Measurements from ENCODE around the gene ZMYND15.

- TF ChIP-seq, protein P1, sequence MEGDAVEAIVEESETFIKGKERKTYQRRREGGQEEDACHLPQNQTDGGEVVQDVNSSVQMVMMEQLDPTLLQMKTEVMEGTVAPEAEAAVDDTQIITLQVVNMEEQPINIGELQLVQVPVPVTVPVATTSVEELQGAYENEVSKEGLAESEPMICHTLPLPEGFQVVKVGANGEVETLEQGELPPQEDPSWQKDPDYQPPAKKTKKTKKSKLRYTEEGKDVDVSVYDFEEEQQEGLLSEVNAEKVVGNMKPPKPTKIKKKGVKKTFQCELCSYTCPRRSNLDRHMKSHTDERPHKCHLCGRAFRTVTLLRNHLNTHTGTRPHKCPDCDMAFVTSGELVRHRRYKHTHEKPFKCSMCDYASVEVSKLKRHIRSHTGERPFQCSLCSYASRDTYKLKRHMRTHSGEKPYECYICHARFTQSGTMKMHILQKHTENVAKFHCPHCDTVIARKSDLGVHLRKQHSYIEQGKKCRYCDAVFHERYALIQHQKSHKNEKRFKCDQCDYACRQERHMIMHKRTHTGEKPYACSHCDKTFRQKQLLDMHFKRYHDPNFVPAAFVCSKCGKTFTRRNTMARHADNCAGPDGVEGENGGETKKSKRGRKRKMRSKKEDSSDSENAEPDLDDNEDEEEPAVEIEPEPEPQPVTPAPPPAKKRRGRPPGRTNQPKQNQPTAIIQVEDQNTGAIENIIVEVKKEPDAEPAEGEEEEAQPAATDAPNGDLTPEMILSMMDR (IDR thresholded peaks at IDR 0.05; ENCODE audit: extremely low read depth in 1 of 2, insufficient read depth in 1 of 2, low read depth in 1 of 2, low read length in 2 of 2) = no peak
- TF ChIP-seq POLR2AphosphoS5 (IDR thresholded peaks at IDR 0.05; ENCODE audit: insufficient read depth, low read depth, low read length) (no peak), EZH2 (IDR thresholded peaks at IDR 0.05; ENCODE audit: borderline replicate concordance, low read depth, low read length, severe bottlenecking) (peak; percentile 11), POLR2A (IDR thresholded peaks at IDR 0.05; ENCODE audit: low read depth, low read length) (no peak), MYC (IDR thresholded peaks at IDR 0.05; ENCODE audit: low read depth, low read length) (no peak), JUN (IDR thresholded peaks at IDR 0.05; ENCODE audit: borderline replicate concordance, insufficient read depth, insufficient read length, low read depth) (no peak), MAX (IDR thresholded peaks at IDR 0.05; ENCODE audit: insufficient read depth, insufficient read length) (no peak)
These were observed 355 bp downstream of the ZMYND15 start for GRCh38 chr17:4740025-4740351.
